HEK293T (cell line): ENCODE measurements around the gene NECTIN3.

Experiments used
- ARNT ChIP-seq: fragments of 450-650 bp; IDR thresholded peaks from 2 replicates; pipeline ENCODE4 v1.6.1; 2017; ENCODE audit warnings: mild to moderate bottlenecking
- BHLHE40 ChIP-seq: fragments of 450-650 bp; IDR thresholded peaks from 2 replicates; pipeline ENCODE4 v1.6.1; 2016; ENCODE audit warnings: mild to moderate bottlenecking, moderate library complexity, borderline replicate concordance
- CTBP1 ChIP-seq: fragments of 450-650 bp; IDR thresholded peaks from 2 replicates; pipeline ENCODE4 v1.6.1; 2016; ENCODE audit warnings: borderline replicate concordance
- ELF4 ChIP-seq: fragments of 450-650 bp; IDR thresholded peaks from 2 replicates; pipeline ENCODE4 v1.6.1; 2017; ENCODE audit warnings: antibody characterized with exemption
- FOXA1 ChIP-seq: fragments of 450-650 bp; IDR thresholded peaks from 2 replicates; pipeline ENCODE4 v1.6.1; 2016; ENCODE audit warnings: mild to moderate bottlenecking
- FOXK2 ChIP-seq: fragments of 450-650 bp; IDR thresholded peaks from 2 replicates; pipeline ENCODE4 v1.6.1; 2016; ENCODE audit warnings: mild to moderate bottlenecking
- FOXM1 ChIP-seq: fragments of 450-650 bp; IDR thresholded peaks from 2 replicates; pipeline ENCODE4 v1.6.1; 2017; ENCODE audit warnings: mild to moderate bottlenecking, borderline replicate concordance
- HDGF ChIP-seq: fragments of 450-650 bp; IDR thresholded peaks from 2 replicates; pipeline ENCODE4 v1.6.1; 2017; ENCODE audit warnings: antibody characterized with exemption, borderline replicate concordance
- L3MBTL2 ChIP-seq: fragments of 450-650 bp; conservative IDR thresholded peaks from 2 replicates; pipeline ENCODE4 v1.6.1; 2016; ENCODE audit warnings: mild to moderate bottlenecking
- LEF1 ChIP-seq: fragments of 450-650 bp; IDR thresholded peaks from 2 replicates; pipeline ENCODE4 v1.6.1; 2017; ENCODE audit warnings: mild to moderate bottlenecking, borderline replicate concordance
- PKNOX1 ChIP-seq: fragments of 450-650 bp; IDR thresholded peaks from 2 replicates; pipeline ENCODE4 v1.6.1; 2016
- SP1 ChIP-seq: fragments of 450-650 bp; IDR thresholded peaks from 2 replicates; pipeline ENCODE4 v1.6.1; 2017
- SUZ12 ChIP-seq: fragments of 450-650 bp; IDR thresholded peaks from 2 replicates; pipeline ENCODE4 v1.6.1; 2016; ENCODE audit warnings: mild to moderate bottlenecking
- TARDBP ChIP-seq: fragments of 450-650 bp; IDR thresholded peaks from 2 replicates; pipeline ENCODE4 v1.6.1; 2016

GRCh38 chr3:111045564-111045963 lies 26.1 kb upstream of the NECTIN3 start:
- TF ChIP-seq FOXA1 (no peak), BHLHE40 (no peak), PKNOX1 (no peak), FOXM1 (no peak), SP1 (no peak), HDGF (no peak), SUZ12 (no peak), CTBP1 (no peak), TARDBP (no peak), L3MBTL2 (no peak), FOXK2 (no peak), LEF1 (no peak), ARNT (no peak), ELF4 (no peak)
